Kasumi-1 (cell line): Measurements from ENCODE around the gene DEFB114.

Source experiments
- DNase-seq, 2 experiments: peaks; one replicate each; lab custom pipeline; 2025; lab: John Stamatoyannopoulos, UW

DEFB114 gene

GRCh38 chr6:49935387-49935786, 28.6 kb downstream of the DEFB114 start:
- DNase-seq: no peak

- DNase-seq: no peak
Observed at GRCh38 chr6:49934770-49935169, 29.2 kb downstream of the DEFB114 start.

- DNase-seq: no peak
Observed at GRCh38 chr6:49933526-49933925, 30.4 kb downstream of the DEFB114 start.

GRCh38 chr6:49929340-49929739, 34.6 kb downstream of the DEFB114 start:
- no peak for DNase-seq

- no peak for DNase-seq
Observed at GRCh38 chr6:49923826-49924225, 40.1 kb downstream of the DEFB114 start.

- no peak for DNase-seq
Observed at GRCh38 chr6:49919935-49920644, 43.9 kb downstream of the DEFB114 start.

- DNase-seq: no peak
Observed at GRCh38 chr6:49919261-49919660, 44.7 kb downstream of the DEFB114 start.

GRCh38 chr6:49918787-49919186, 45.2 kb downstream of the DEFB114 start:
- DNase-seq: no peak

- no peak for DNase-seq
Observed at GRCh38 chr6:49915035-49915434, 48.9 kb downstream of the DEFB114 start.

- no peak for DNase-seq
Observed at GRCh38 chr6:49913636-49914375, 50.2 kb downstream of the DEFB114 start.

GRCh38 chr6:49912196-49912595, 51.8 kb downstream of the DEFB114 start:
- no peak for DNase-seq

GRCh38 chr6:49911252-49911651, 52.7 kb downstream of the DEFB114 start:
- no peak for DNase-seq
